Lower lobe of right lung (tissue), 2 donors: ENCODE data around the gene RBPMS2. TPM values are rescaled to one million over a fixed set of nuclear protein-coding genes. Genes with fewer than 3 reads are reported as not detected.
A peak's percentile ranks its signal among the peaks of the same experiment; 100 is the strongest.

ENCODE experiments used
- ATAC-seq, 2 donors: fragments of 200-7000 bp; cut with Tn5 transposase; one replicate each; pipeline ENCODE4 v1.9.1; 2020 to 2022; ENCODE audit warnings: mild to moderate bottlenecking in 2 of 2, moderate library complexity in 2 of 2
- DNase-seq: peaks from one replicate; pipeline ENCODE4 v3.0.0-alpha.2; 2020
- H3K27ac ChIP-seq: fragments of 200-600 bp; one replicate; pipeline ENCODE4 v1.8.0; 2022
- H3K27me3 ChIP-seq: fragments of 200-600 bp; one replicate; pipeline ENCODE4 v1.8.0; 2022; ENCODE audit warnings: low read depth
- H3K36me3 ChIP-seq: fragments of 200-600 bp; one replicate; pipeline ENCODE4 v1.8.0; 2022; ENCODE audit warnings: mild to moderate bottlenecking
- H3K4me1 ChIP-seq: fragments of 200-600 bp; one replicate; pipeline ENCODE4 v1.8.0; 2022
- H3K4me3 ChIP-seq: fragments of 200-600 bp; one replicate; pipeline ENCODE4 v1.8.0; 2022; ENCODE audit warnings: mild to moderate bottlenecking
- H3K9me3 ChIP-seq: fragments of 200-600 bp; one replicate; pipeline ENCODE4 v1.8.0; 2022
- intact Hi-C: fragments of 100-400 bp; cut with DNase I; formaldehyde crosslinking; loops from one replicate; pipeline ENCODE4 v1.11.0; 2022
- total RNA-seq: library from RNA; stranded (reverse); fragmentation: NEBNext Ultra II Directional; extraction: Animal tissue kit (Norgen Biotek cat#: 25700); gene quantifications from one replicate; pipeline ENCODE4 v1.2.1, GENCODE V29; 2021
- TF ChIP-seq, protein P1 (sequence below): fragments of 200-600 bp; IDR thresholded peaks from one replicate; pipeline ENCODE4 v1.8.0; 2022; ENCODE audit warnings: antibody characterized with exemption, mild to moderate bottlenecking
- donor health status: DM: no; HTN: yes; CAD: no; lungs with severe emphysema.

The RBPMS2 gene
- total RNA-seq, 1 donor from 2014 or later = 4.0 TPM

DNA sequence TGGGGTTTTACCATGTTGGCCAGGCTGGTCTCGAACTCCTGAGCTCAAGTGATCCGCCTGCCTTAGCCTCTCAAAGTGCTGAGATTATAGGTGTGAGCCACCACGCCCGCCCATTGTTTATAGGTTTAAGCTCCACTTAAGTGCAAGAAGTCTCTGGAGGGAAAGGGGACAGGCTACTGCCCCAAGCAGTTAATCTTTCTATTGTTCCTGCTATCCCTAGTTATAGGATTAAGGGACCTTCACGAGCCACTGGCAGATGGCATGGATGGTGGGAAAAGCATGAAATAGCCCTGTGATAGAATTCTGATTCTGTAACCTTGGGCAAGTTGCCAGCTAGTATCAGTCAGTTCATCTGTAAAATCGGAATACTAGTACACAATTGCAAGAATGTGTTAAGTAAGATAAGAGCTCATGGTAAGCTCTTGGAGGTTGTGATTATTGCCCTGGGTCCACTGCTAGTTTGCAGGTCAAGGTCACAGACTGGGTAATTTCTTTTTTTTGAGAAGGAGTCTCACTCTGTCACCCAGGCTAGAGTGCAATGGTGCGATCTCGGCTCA is 5.3 kb upstream of the RBPMS2 start:
- no peak overlapping the region for H3K4me3 ChIP-seq
- DNase-seq (no peak), ATAC-seq (no peak)
- no peaks in the 10 kb centered on the region for H3K4me1 ChIP-seq
- H3K36me3 ChIP-seq = no peaks in the 10 kb centered on the region
- intact Hi-C loops = no loop called here
- H3K27me3 ChIP-seq = peaks cover 7% of the 10 kb centered on the region
- no peak overlapping the region for H3K27ac ChIP-seq
- H3K9me3 ChIP-seq = no peaks in the 10 kb centered on the region
- TF ChIP-seq, protein P1, sequence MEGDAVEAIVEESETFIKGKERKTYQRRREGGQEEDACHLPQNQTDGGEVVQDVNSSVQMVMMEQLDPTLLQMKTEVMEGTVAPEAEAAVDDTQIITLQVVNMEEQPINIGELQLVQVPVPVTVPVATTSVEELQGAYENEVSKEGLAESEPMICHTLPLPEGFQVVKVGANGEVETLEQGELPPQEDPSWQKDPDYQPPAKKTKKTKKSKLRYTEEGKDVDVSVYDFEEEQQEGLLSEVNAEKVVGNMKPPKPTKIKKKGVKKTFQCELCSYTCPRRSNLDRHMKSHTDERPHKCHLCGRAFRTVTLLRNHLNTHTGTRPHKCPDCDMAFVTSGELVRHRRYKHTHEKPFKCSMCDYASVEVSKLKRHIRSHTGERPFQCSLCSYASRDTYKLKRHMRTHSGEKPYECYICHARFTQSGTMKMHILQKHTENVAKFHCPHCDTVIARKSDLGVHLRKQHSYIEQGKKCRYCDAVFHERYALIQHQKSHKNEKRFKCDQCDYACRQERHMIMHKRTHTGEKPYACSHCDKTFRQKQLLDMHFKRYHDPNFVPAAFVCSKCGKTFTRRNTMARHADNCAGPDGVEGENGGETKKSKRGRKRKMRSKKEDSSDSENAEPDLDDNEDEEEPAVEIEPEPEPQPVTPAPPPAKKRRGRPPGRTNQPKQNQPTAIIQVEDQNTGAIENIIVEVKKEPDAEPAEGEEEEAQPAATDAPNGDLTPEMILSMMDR = no peak

DNA sequence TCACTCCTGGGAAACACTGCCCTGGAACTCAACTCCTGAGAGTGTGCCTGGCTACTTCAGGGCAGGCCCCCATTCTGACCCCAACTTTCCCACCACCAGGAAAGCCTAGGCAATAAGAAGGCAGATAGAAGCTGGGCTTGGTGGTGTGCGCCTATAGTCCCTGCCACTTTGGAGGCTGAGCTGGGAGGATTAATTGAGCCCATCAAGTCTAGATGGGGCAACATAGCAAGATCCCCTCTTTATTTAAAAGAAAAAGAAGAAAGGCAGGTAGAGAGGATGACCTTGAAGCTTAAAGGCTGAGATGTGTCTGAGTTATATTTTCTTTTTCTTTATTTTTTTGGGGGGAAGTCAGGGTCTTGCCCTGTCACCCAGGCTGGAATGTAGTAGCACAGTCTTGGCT is 4.2 kb upstream of the RBPMS2 start:
- intact Hi-C loops = no loop called here

DNA sequence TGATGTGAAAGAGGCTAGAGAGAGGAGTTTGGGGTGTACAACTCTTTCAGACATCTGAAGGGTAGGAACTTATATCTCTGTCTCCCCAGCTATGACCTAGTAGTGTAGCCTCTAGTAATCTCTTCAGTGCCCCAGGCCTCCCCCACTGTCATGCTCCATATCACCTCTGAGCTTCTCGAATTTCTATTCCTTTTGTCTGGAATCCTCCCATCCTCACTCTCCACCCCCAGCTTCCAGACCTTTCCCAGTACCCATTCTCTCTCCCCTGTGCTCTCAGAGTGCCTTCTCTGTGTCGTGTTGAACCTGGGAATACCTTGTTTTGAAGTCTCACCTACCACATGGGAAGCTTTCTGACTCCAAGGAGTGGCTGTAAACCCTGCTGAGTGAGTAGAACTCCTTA is 3.6 kb upstream of the RBPMS2 start:
- Histone ChIP-seq H3K9me3 (no peaks in the 10 kb centered on the region), H3K36me3 (no peaks in the 10 kb centered on the region), H3K4me3 (no peak overlapping the region), H3K27me3 (peaks cover 10% of the 10 kb centered on the region), H3K27ac (no peak overlapping the region), H3K4me1 (no peaks in the 10 kb centered on the region)
- TF ChIP-seq, protein P1 = no peak
- no peak for DNase-seq
- ATAC-seq = no peak
- intact Hi-C loops = no loop called here

More for the DNA sequence above, 4.2 kb upstream of the RBPMS2 start:
- TF ChIP-seq, protein P1 = no peak
- DNase-seq = no peak
- no peaks in the 10 kb centered on the region for H3K4me1 ChIP-seq
- H3K36me3 ChIP-seq = no peaks in the 10 kb centered on the region
- no peak overlapping the region for H3K4me3 ChIP-seq
- peaks cover 7% of the 10 kb centered on the region for H3K27me3 ChIP-seq
- no peak overlapping the region for H3K27ac ChIP-seq
- no peak for ATAC-seq
- no peaks in the 10 kb centered on the region for H3K9me3 ChIP-seq

DNA sequence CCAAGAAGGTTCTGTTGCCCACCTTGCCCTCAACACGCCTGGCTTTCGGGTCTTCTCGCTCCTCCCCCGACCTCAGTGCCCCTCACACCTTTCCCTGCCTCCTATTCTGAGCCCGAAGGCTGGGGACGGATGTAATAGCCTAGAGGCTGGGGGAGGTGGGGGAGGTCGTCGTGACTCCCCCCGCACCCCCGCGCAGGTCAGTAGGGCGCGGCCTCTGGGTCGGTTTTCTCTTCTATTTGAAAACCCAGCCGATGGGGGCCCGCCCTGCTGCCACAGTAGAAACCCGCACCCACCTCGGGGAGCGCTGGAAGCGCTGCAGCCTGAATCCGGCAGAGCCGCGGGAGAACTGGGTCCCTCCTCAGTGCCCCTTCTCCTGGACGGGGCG is 1.0 kb upstream of the RBPMS2 start:
- H3K36me3 ChIP-seq = no peaks in the 10 kb centered on the region
- intact Hi-C loops = no loop called here
- H3K9me3 ChIP-seq = no peaks in the 10 kb centered on the region
- ATAC-seq = no peak
- TF ChIP-seq, protein P1 = no peak
- H3K4me1 ChIP-seq = no peaks in the 10 kb centered on the region
- H3K27ac ChIP-seq = peak overlapping the region; percentile 56
- no peak for DNase-seq
- H3K27me3 ChIP-seq = peaks cover 14% of the 10 kb centered on the region
- peak overlapping the region; percentile 58 for H3K4me3 ChIP-seq

DNA sequence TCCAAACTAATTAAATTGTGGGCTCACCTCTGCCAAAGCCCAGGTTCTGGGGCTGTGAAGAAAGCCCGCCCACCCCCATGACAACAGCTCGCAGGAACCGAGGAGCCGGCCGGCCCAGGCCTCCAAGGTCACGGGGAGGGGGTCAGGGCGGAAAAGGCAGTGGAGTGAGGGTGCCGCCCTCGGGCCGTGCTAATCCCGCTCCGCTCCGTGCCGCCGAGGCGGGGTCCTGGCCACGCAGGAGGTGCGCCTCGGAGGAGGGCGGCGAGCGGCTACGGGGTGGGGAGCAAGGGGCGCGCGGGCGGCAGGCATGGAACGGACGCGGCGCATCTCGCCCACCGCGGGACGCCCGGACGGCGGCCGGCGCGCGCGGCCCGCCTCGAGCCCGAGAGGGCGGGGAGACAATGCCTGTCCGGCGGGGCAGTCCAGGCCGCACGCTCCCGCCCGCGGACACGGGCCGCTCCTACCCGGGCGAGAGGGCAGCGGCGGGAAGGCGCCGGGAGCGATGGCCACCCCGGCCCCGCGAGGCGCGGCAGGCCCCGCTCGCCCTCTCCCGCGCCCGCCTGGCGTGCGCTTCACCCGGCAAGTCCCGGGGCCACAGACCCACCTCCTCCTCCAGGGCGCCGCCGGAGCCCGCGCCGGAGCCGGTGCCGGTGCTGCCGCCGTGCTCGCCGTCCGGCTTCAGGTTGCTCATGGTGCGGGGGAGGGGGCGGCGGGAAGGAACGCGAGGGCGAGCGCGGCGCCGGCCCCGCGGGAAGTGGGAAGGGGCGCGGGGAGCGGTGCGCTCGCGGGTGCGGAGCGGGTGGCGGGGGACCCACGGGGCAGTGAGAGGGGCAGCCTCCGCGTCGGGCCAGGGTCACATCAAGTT is 528 bp downstream of the RBPMS2 start:
- H3K27me3 ChIP-seq = peaks cover 14% of the 10 kb centered on the region
- DNase-seq = no peak

More for the DNA sequence above, 528 bp downstream of the RBPMS2 start:
- ATAC-seq = peak; percentile 46 to 68
- TF ChIP-seq, protein P1 = no peak
- Histone ChIP-seq H3K4me3 (peak overlapping the region; percentile 58), H3K9me3 (no peaks in the 10 kb centered on the region), H3K36me3 (no peaks in the 10 kb centered on the region), H3K27ac (peak overlapping the region; percentile 36), H3K4me1 (no peaks in the 10 kb centered on the region)
- intact Hi-C loops = no loop called here
